ENCODE results near the gene SF3A2.
A peak's percentile ranks its signal among the peaks of the same experiment; 100 is the strongest.

Gene SF3A2

DNA sequence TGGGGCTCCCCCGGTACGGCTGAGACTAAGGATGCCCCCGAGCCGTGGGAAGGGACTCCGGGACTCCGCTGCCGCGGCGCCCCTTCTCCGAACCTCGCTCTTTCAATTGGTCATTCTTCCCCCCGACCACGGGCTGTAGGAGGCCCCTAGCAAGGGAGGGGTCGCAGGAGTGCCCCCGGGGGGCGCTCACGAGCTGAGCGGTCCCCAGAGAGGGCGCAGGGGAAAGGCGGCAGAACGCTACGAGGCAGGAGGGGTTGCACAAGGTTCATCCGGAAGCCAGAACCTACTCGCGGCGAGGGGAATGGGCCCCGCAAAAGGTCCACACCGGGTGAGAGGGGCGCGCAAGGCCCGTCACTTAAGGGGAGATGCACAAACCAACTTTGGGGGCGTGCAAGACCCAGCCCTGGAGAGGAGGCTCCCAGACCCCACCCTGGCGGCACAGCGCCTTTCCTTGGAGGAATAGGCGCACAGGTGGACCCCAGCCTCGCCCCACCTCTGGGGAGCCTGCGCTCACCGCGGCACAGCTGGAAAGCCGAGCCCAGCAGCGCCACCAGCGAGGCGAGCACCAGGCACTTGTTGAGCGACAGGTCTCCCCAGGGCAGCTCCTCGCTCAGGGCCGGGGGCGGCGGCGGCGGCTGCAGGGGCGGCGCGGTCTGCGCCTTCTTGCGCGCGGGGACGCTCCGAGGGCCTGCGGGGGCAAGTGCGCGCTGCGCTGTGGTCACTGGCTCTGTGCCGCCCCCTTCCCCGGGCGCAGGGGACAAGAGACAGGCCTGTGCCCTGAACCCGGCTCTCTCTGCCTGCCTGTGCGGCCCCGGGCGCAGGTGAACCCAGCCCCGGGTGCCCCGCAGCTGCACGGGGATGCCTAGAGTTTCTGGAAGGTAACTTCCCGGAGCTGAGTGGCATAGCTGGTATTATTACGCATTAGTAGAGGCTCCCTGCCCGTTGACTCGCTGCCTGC, 16.8 kb downstream of the SF3A2 start:
- no peak overlapping the region for H3K4me3 ChIP-seq (ENCODE audit: control insufficient read depth, low read depth, low read length)
- DNase-seq (ENCODE audit: low read depth): no peak
- TF ChIP-seq, protein P1, sequence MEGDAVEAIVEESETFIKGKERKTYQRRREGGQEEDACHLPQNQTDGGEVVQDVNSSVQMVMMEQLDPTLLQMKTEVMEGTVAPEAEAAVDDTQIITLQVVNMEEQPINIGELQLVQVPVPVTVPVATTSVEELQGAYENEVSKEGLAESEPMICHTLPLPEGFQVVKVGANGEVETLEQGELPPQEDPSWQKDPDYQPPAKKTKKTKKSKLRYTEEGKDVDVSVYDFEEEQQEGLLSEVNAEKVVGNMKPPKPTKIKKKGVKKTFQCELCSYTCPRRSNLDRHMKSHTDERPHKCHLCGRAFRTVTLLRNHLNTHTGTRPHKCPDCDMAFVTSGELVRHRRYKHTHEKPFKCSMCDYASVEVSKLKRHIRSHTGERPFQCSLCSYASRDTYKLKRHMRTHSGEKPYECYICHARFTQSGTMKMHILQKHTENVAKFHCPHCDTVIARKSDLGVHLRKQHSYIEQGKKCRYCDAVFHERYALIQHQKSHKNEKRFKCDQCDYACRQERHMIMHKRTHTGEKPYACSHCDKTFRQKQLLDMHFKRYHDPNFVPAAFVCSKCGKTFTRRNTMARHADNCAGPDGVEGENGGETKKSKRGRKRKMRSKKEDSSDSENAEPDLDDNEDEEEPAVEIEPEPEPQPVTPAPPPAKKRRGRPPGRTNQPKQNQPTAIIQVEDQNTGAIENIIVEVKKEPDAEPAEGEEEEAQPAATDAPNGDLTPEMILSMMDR (conservative IDR thresholded peaks at IDR 0.05; ENCODE audit: control insufficient read depth, insufficient read depth, low read depth, low read length): no peak

DNA sequence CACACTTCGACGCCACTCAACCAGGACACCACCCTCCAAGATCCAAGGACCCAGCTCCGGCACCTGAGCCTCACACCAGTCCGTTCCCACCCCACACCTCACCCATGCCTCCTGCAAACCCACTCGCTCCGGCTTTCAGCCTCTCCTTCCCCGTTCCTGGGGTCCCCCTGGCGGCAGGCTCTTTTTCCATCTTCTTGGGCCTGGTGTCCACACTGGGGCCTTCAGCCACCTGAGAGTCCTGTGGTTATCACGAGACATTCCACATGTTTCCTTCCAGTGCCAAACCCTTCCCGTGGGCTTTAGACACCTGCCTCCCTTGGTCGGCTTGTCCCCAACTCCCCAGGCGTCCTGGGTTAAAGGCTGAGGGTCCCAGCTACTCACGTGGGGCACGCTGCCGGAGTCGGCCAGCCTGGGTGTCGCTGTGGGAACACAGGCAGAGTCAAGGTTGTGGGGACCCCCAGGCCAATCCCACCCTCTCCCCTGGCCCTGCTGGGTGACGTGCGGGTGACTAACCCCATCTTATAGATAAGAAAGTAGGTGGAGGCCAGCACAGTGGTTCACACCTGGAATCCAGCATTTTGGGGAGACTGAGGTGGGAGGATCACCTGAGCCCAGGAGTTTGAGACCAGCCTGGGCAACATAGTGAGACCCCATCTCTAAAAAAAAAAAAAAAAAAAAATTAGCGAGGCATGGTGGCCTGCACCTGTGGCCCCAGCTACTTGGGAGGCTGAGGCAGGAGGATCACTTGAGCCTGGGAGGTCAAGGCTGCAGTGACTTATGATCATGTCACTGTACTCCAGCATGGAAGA, 17.6 kb downstream of the SF3A2 start:
- DNase-seq (ENCODE audit: low read depth): no peak
- TF ChIP-seq, protein P1 (conservative IDR thresholded peaks at IDR 0.05; ENCODE audit: control insufficient read depth, insufficient read depth, low read depth, low read length): peak; percentile 21
- H3K4me3 ChIP-seq (ENCODE audit: control insufficient read depth, low read depth, low read length): no peak overlapping the region

DNA sequence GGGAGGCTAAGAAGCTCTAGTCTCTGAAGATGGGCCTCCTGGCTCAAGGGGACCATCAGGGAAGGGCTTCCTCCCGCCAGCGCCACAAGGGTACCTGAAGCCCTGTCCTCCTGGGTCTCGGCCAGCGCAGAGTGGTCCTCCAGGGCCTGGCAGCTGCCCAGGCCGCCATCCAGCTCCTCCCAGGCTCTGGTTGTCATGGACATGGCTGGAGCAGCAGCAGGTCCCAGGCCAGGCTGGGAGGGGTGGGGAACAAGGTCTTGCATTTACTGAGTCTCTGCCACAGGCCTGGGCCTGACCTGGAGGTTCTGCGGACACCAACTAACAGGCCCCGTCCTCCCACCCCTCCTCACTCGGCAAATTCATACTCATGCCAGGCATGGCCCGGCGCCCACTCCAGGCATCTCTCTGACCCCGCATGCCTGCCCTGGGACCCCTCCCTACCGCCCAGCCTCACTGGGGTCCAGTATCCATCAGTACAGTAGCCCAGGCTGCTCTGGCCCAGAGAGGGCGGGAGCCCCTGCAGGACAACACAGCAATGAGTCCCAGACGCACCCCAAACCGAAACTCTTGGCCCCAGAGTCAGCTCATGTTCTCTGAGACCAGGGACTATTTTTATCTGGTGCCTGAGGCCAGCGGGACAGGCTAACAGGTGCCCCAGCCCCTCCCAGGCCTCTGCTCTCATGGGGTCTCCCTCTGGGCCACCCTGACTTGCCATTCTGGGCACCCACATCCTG, 18.7 kb downstream of the SF3A2 start:
- DNase-seq (ENCODE audit: low read depth): no peak
- TF ChIP-seq, protein P1 (conservative IDR thresholded peaks at IDR 0.05; ENCODE audit: control insufficient read depth, insufficient read depth, low read depth, low read length): no peak
- H3K4me3 ChIP-seq (ENCODE audit: control insufficient read depth, low read depth, low read length): no peak overlapping the region

DNA sequence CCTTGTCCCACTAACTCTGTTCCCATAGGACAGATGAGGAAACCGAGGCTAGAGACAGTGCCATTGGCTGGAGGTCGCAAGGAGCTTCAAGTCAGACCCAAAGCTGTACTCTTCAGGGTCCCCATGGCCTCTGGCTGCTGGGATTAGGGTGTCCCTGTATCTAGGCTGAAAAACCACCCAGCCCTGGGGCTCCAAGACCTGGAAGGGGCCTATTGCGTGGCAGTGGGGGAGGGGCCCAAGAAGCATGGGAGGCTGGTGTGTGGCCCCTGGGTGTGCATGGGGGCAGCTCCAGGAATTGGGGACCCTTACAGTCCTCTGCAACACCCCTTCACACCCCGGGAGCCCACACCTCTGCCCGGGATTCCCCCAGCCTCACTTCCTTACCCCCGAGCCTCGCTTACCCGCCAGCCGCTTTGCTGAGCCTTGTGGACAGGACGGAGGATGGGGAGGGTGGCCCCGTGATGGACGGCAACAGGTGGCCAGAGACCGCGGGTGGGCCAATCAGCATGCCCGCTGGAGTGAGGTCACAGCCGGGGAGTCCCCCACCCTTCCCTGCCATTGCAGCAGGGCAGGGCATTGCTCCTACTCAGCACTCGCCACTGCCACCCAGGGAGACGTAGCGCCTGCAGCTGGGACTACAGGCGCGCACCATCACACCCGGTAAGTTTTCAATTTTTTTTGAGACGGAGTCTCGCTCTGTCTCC, 19.5 kb downstream of the SF3A2 start, which contains the start of gene JSRP1:
TSS of gene JSRP1 (minus strand) at position 436 of the 704 bp plus-strand sequence. CDS start 1,103 bp downstream, outside the sequence.
- TF ChIP-seq, protein P1 (conservative IDR thresholded peaks at IDR 0.05; ENCODE audit: control insufficient read depth, insufficient read depth, low read depth, low read length): no peak
- no peak for DNase-seq (ENCODE audit: low read depth)
- H3K4me3 ChIP-seq (ENCODE audit: control insufficient read depth, low read depth, low read length): no peak within 1 kb of the TSS

DNA sequence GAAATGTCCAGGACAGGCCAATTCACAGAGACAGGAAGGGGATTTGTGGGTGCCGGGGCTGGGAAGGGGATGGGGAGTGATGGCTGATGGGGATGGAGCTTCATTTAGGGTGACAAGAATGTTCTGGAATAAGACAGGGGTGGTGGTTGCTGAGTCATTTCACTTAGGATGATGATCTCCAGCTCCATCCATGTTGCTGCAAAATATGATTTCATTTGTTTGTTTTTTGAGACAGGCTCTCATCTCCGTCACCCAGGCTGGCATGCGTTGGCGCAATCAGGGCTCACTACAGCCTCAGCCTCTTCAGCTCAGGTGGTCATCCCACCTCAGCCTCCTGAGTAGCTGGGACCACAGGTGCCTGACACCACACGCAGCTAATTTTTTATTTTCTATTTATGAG, 22.7 kb downstream of the SF3A2 start:
- DNase-seq (ENCODE audit: low read depth): peak; percentile 48
- TF ChIP-seq, protein P1 (conservative IDR thresholded peaks at IDR 0.05; ENCODE audit: control insufficient read depth, insufficient read depth, low read depth, low read length): no peak
- H3K4me3 ChIP-seq (ENCODE audit: control insufficient read depth, low read depth, low read length): no peak overlapping the region
